HPDE6-E6E7 (cell line): Measurements from ENCODE around the gene SEMA5B.

Source experiments
- DNase-seq: peaks from one replicate; pipeline ENCODE4 v3.0.0; 2011; ENCODE audit warnings: missing footprints; ENCODE audit errors: extremely low spot score

Gene SEMA5B

GRCh38 chr3:122945230-122945629, 82.3 kb downstream of the SEMA5B start:
- DNase-seq: no peak

GRCh38 chr3:122944671-122945161, 82.8 kb downstream of the SEMA5B start:
- no peak for DNase-seq

- no peak for DNase-seq
These were observed 83.8 kb downstream of the SEMA5B start for GRCh38 chr3:122943828-122944190.

- peak; percentile 49 for DNase-seq
These were observed 84.4 kb downstream of the SEMA5B start for GRCh38 chr3:122942937-122943827.

GRCh38 chr3:122942239-122942638, 85.3 kb downstream of the SEMA5B start:
- DNase-seq: no peak

GRCh38 chr3:122941228-122942206, 86.0 kb downstream of the SEMA5B start:
- no peak for DNase-seq

- DNase-seq: no peak
These were observed 86.9 kb downstream of the SEMA5B start for GRCh38 chr3:122940628-122941086.

- DNase-seq: no peak
These were observed 88.7 kb downstream of the SEMA5B start for GRCh38 chr3:122938783-122939425.

GRCh38 chr3:122937745-122938144, 89.8 kb downstream of the SEMA5B start:
- no peak for DNase-seq

GRCh38 chr3:122936986-122937385, 90.6 kb downstream of the SEMA5B start:
- no peak for DNase-seq

- DNase-seq: no peak
These were observed 91.2 kb downstream of the SEMA5B start for GRCh38 chr3:122936335-122936734.

GRCh38 chr3:122934251-122934650, 93.3 kb downstream of the SEMA5B start:
- no peak for DNase-seq

- no peak for DNase-seq
These were observed 95.2 kb downstream of the SEMA5B start for GRCh38 chr3:122932251-122932967.

GRCh38 chr3:122931636-122932035, 95.9 kb downstream of the SEMA5B start:
- DNase-seq: peak; percentile 67

GRCh38 chr3:122930063-122930997, 97.2 kb downstream of the SEMA5B start:
- DNase-seq: no peak

- DNase-seq: no peak
These were observed 98.1 kb downstream of the SEMA5B start for GRCh38 chr3:122929188-122930062.

- no peak for DNase-seq
These were observed 99.0 kb downstream of the SEMA5B start for GRCh38 chr3:122928396-122929187.

GRCh38 chr3:122927726-122928125, 99.8 kb downstream of the SEMA5B start:
- no peak for DNase-seq
